HepG2 (cell line): ENCODE data around the gene WNT7A. TPM values are rescaled to one million over a fixed set of nuclear protein-coding genes. Genes with fewer than 3 reads are reported as not detected.

Experiments
- ATAC-seq: fragments of 200-7000 bp; cut with Tn5 transposase; 3 replicates; pipeline ENCODE4 v1.9.1; 2020; ENCODE audit warnings: mild to moderate bottlenecking, moderate library complexity
- BruUV-seq: library from RNA; stranded (reverse); fragments of 400-500 nt; replicated peaks from 2 replicates; lab custom pipeline; 2021; lab: Mats Ljungman, UMichigan
- CTCF ChIA-PET: fragments of 300-600 bp; formaldehyde crosslinking; extraction: SDS; loops from one replicate; lab custom pipeline; 2021; ENCODE audit warnings: low total read pairs, inconsistent platforms, low intra/inter-chr PET ratio; lab: Yijun Ruan, JAX
- POLR2A ChIA-PET: fragments of 350-600 bp; sonication (Branson Sonifier 250); formaldehyde crosslinking; loops from one replicate; lab custom pipeline; 2020; ENCODE audit warnings: antibody characterized with exemption, inconsistent platforms; lab: Yijun Ruan, JAX
- DNase-seq: peaks from one replicate; pipeline ENCODE4 v3.0.0-alpha.2; 2015; ENCODE audit warnings: low spot score
- FAIRE-seq: peaks from 3 replicates; lab custom pipeline; 2011; peaks lifted over from hg19 to GRCh38; lab: Jason Lieb, UNC
- H2AFZ ChIP-seq: one replicate; pipeline ENCODE4 v1.6.1; 2011; ENCODE audit warnings: low read length, inconsistent platforms
- H3K27ac ChIP-seq: fragments of 300-600 bp; 3 replicates; pipeline ENCODE4 v1.8.0; 2011; ENCODE audit warnings: mixed run types, mild to moderate bottlenecking, mixed read lengths, low read length, inconsistent platforms; ENCODE audit not compliant: insufficient read depth; ENCODE audit errors: extremely low read length
- H3K27me3 ChIP-seq, 2 experiments: fragments of 200-600 bp in 1 of 2; 2 replicates in 1 of 2; 3 replicates in 1 of 2; pipeline versions ENCODE4 v1.6.0 to v1.8.0; 2011; ENCODE audit warnings: low read length in 2 of 2, mild to moderate bottlenecking in 2 of 2, moderate library complexity in 2 of 2, inconsistent platforms in 1 of 2; ENCODE audit not compliant: insufficient read depth in 2 of 2, control insufficient read depth in 1 of 2
- H3K36me3 ChIP-seq, 2 experiments: fragments of 200-600 bp in 1 of 2; replicated peaks in 1 of 2; 2 replicates in 1 of 2; 3 replicates in 1 of 2; pipeline versions ENCODE4 v1.5.1 to v1.8.0; 2011; ENCODE audit warnings: low read length in 2 of 2, inconsistent platforms in 1 of 2; ENCODE audit not compliant: insufficient read depth in 2 of 2, control insufficient read depth in 1 of 2
- H3K4me1 ChIP-seq: 2 replicates; pipeline ENCODE4 v1.5.1; 2012; ENCODE audit warnings: low read length, inconsistent platforms; ENCODE audit not compliant: insufficient read depth
- H3K4me2 ChIP-seq: 2 replicates; pipeline ENCODE4 v1.6.0; 2011; ENCODE audit warnings: low read depth, low read length, inconsistent platforms
- H3K4me3 ChIP-seq, 3 experiments: fragments of 200-600 bp in 1 of 3; sonication (generic), shearing (Covaris generic) in 1 of 3; replicated peaks in 1 of 3; 2 replicates each; pipeline ENCODE4 v1.5.1; 2011 to 2016; ENCODE audit warnings: low read length in 3 of 3, inconsistent platforms in 2 of 3, low read depth in 2 of 3, mild to moderate bottlenecking in 2 of 3, control low read depth in 1 of 3, mixed read lengths in 1 of 3; ENCODE audit not compliant: insufficient read depth in 1 of 3
- H3K79me2 ChIP-seq: one replicate; pipeline ENCODE4 v1.6.1; 2011; ENCODE audit warnings: low read length, inconsistent platforms; ENCODE audit not compliant: insufficient read depth
- H3K9ac ChIP-seq: 2 replicates; pipeline ENCODE4 v1.6.0; 2011; ENCODE audit warnings: mild to moderate bottlenecking, low read depth, low read length, inconsistent platforms; ENCODE audit not compliant: insufficient read depth
- H3K9me3 ChIP-seq: 2 replicates; pipeline ENCODE4 v1.5.1; 2012; ENCODE audit warnings: mild to moderate bottlenecking, low read length
- H4K20me1 ChIP-seq: 2 replicates; pipeline ENCODE4 v1.6.0; 2011; ENCODE audit warnings: inconsistent platforms, mild to moderate bottlenecking, low read length, moderate library complexity; ENCODE audit not compliant: insufficient read depth
- CEBPB ChIP-seq: IDR thresholded peaks from 2 replicates; pipeline ENCODE4 v1.6.1; 2011; ENCODE audit warnings: low read depth, low read length, improper control_type of control experiment, borderline replicate concordance
- HNRNPLL ChIP-seq: fragments of 200-400 bp; formaldehyde crosslinking; IDR thresholded peaks from 2 replicates; pipeline ENCODE4 v1.6.1; 2017; ENCODE audit warnings: mild to moderate bottlenecking, low read depth, low read length; ENCODE audit not compliant: poor library complexity, severe bottlenecking
- TBL1XR1 ChIP-seq: fragments of 150-350 bp; IDR thresholded peaks from 2 replicates; pipeline ENCODE4 v1.6.1; 2014; ENCODE audit warnings: borderline replicate concordance, low read length; ENCODE audit not compliant: partially characterized antibody
- ZNF550 ChIP-seq: sonication (generic); formaldehyde crosslinking; IDR thresholded peaks from 2 replicates; pipeline ENCODE4 v1.4.0; 2020; ENCODE audit warnings: mild to moderate bottlenecking, missing genetic modification reagents, borderline replicate concordance
- ZNF782 ChIP-seq: sonication (generic); formaldehyde crosslinking; IDR thresholded peaks from 2 replicates; pipeline ENCODE4 v1.4.0; 2020; ENCODE audit warnings: missing genetic modification reagents, mild to moderate bottlenecking, borderline replicate concordance
- ZSCAN21 ChIP-seq: sonication (generic); formaldehyde crosslinking; IDR thresholded peaks from 2 replicates; pipeline ENCODE4 v1.8.0; 2022; ENCODE audit warnings: mild to moderate bottlenecking, missing genetic modification reagents, moderate library complexity, borderline replicate concordance
- WGBS: methylation state at CpG from one replicate; pipeline ENCODE4 v1.1.6; 2017; ENCODE audit warnings: low lambda C conversion rate; 5-methylcytosine and 5-hydroxymethylcytosine counted together
- in situ Hi-C: cut with HindIII; loops from 2 replicates; pipeline ENCODE4 v1.10.0; 2017; ENCODE audit warnings: low pct_unique_long_range_greater_than_20kb; ENCODE audit not compliant: extremely low pct_ligation_motif_present
- intact Hi-C: fragments of 100-400 bp; cut with micrococcal nuclease; formaldehyde crosslinking; loops from one replicate; pipeline ENCODE4 v1.10.0; 2022; ENCODE audit not compliant: unreplicated experiment
- polyA plus RNA-seq, 8 experiments: library from polyadenylated mRNA; depleted of rRNA in 3 of 8; stranded (reverse) in 7 of 8; unstranded in 1 of 8; fragments of >200 nt; fragmentation: Illumina TruSeq in 4 of 8; extraction: Trizol in 4 of 8; gene quantifications; 2 replicates each; pipeline versions ENCODE4 v1.2.1 to v1.2.3, GENCODE V29; 2011 to 2016; ENCODE audit warnings: low read depth in 4 of 8, missing spikeins in 1 of 8, mixed read lengths in 1 of 8; ENCODE audit not compliant: insufficient read depth in 1 of 8
- total RNA-seq, 5 experiments: library from RNA; depleted of rRNA; stranded (reverse); fragments of >200 nt; fragmentation: Illumina TruSeq; extraction: Trizol; gene quantifications; 2 replicates each; pipeline ENCODE4 v1.2.3, GENCODE V29; 2016; ENCODE audit warnings: low read depth in 1 of 5
- TF ChIP-seq, protein P1 (sequence below): sonication (generic); formaldehyde crosslinking; IDR thresholded peaks from 2 replicates; pipeline ENCODE4 v1.4.0; 2020; ENCODE audit warnings: missing genetic modification reagents
- TF ChIP-seq, protein P2 (sequence below): sonication (generic); formaldehyde crosslinking; conservative IDR thresholded peaks from 2 replicates; pipeline ENCODE4 v1.8.1; 2023; ENCODE audit warnings: missing genetic modification reagents
- TF ChIP-seq, protein P3 (sequence below): sonication (generic); formaldehyde crosslinking; IDR thresholded peaks from 2 replicates; pipeline ENCODE4; 2020; ENCODE audit warnings: missing genetic modification reagents, mild to moderate bottlenecking, borderline replicate concordance

The WNT7A gene
- total and polyA plus RNA-seq, 2 of the 13 experiments (the other 11 are each of a cell fraction or from before 2014, with no cell fraction given) = not detected

DNA sequence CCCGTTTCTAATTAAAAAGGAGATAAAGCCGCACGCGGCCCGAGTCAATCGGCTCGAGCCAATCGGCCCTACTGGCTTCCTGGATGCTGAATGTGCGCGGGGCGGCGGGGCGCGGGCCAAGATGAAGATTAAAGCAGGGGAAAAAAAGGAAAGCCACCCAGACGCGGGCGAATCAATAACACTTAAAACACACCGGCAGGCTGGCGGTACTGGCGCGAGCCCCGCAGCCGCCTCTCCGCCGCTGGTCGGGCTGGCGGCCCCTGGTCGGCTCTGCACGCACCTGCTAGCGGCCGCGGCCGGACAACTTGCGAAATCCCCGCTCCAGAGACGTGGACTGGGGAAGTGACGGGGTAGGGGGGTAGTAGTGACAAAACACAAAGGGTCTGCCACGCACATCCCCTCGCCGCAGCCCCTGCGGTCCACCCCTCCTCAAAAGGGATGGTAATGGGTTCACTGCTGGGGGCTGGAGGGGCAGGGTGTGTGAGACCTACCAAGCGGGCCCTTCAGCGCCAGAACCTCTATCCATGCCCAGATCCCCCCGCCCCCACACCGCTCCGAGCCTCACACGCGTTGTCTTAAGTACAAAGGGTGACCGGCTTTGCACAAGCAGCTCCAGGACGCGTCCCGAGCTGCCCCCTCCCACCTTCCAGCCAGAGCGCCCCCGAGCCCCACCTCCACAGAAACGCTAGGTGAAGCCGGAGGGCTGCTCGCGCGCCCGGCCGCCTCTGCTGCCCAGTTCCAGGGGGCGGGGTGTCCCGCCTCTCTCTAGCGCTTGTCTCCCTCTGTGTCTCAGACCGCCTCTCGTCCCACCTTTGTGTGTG is 1.4 kb downstream of the WNT7A start:
- H3K4me3 ChIP-seq = no peak overlapping the region
- no peak overlapping the region for H2AFZ ChIP-seq
- no peaks in the 10 kb centered on the region; the same call in 1 of the 2 replicates for H4K20me1 ChIP-seq
- intact Hi-C loops = no loop called here
- ATAC-seq = peak; percentile 52
- ChIA-PET POLR2A (no interaction called here), CTCF (no interaction called here)
- WGBS = 4% methylated on average over 32 of the region's 66 CpGs
- no peak overlapping the region for H3K9ac ChIP-seq
- peak; percentile 43; the same call in 1 of the 2 replicates for TF ChIP-seq CEBPB
- TF ChIP-seq ZNF782 (CRISPR knock-in tag) = no peak
- no peak for TF ChIP-seq TBL1XR1
- TF ChIP-seq, protein P1, sequence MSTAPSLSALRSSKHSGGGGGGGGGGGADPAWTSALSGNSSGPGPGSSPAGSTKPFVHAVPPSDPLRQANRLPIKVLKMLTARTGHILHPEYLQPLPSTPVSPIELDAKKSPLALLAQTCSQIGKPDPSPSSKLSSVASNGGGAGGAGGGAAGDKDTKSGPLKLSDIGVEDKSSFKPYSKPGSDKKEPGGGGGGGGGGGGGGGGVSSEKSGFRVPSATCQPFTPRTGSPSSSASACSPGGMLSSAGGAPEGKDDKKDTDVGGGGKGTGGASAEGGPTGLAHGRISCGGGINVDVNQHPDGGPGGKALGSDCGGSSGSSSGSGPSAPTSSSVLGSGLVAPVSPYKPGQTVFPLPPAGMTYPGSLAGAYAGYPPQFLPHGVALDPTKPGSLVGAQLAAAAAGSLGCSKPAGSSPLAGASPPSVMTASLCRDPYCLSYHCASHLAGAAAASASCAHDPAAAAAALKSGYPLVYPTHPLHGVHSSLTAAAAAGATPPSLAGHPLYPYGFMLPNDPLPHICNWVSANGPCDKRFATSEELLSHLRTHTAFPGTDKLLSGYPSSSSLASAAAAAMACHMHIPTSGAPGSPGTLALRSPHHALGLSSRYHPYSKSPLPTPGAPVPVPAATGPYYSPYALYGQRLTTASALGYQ (CRISPR knock-in tag) = no peak
- no peak for TF ChIP-seq ZSCAN21 (CRISPR knock-in tag)
- TF ChIP-seq HNRNPLL = peak; percentile 87
- no peak for TF ChIP-seq ZNF550 (CRISPR knock-in tag)
- TF ChIP-seq, protein P2, sequence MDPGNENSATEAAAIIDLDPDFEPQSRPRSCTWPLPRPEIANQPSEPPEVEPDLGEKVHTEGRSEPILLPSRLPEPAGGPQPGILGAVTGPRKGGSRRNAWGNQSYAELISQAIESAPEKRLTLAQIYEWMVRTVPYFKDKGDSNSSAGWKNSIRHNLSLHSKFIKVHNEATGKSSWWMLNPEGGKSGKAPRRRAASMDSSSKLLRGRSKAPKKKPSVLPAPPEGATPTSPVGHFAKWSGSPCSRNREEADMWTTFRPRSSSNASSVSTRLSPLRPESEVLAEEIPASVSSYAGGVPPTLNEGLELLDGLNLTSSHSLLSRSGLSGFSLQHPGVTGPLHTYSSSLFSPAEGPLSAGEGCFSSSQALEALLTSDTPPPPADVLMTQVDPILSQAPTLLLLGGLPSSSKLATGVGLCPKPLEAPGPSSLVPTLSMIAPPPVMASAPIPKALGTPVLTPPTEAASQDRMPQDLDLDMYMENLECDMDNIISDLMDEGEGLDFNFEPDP (CRISPR knock-in tag) = no peak
- TF ChIP-seq, protein P3, sequence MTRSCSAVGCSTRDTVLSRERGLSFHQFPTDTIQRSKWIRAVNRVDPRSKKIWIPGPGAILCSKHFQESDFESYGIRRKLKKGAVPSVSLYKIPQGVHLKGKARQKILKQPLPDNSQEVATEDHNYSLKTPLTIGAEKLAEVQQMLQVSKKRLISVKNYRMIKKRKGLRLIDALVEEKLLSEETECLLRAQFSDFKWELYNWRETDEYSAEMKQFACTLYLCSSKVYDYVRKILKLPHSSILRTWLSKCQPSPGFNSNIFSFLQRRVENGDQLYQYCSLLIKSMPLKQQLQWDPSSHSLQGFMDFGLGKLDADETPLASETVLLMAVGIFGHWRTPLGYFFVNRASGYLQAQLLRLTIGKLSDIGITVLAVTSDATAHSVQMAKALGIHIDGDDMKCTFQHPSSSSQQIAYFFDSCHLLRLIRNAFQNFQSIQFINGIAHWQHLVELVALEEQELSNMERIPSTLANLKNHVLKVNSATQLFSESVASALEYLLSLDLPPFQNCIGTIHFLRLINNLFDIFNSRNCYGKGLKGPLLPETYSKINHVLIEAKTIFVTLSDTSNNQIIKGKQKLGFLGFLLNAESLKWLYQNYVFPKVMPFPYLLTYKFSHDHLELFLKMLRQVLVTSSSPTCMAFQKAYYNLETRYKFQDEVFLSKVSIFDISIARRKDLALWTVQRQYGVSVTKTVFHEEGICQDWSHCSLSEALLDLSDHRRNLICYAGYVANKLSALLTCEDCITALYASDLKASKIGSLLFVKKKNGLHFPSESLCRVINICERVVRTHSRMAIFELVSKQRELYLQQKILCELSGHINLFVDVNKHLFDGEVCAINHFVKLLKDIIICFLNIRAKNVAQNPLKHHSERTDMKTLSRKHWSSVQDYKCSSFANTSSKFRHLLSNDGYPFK = no peak
- in situ Hi-C loops = no loop called here
- H3K36me3 ChIP-seq = no peaks in the 10 kb centered on the region
- no peak overlapping the region for H3K4me2 ChIP-seq
- DNase-seq = no peak
- no peaks in the 10 kb centered on the region for H3K79me2 ChIP-seq
- H3K4me1 ChIP-seq = no peaks in the 10 kb centered on the region
- no peak for FAIRE-seq
- BruUV-seq = no TSS peak
- peaks cover 8 to 73% of the 10 kb centered on the region in 2 experiments; a peak in 4 of 5 replicates for H3K27me3 ChIP-seq
- H3K27ac ChIP-seq = no peak overlapping the region
- H3K9me3 ChIP-seq = no peaks in the 10 kb centered on the region
